Coronary artery (tissue), 2 donors: Measurements from ENCODE around the gene ETV1.

ENCODE experiments used
- DNase-seq: peaks from one replicate; pipeline ENCODE4 v3.0.0-alpha.2; 2017; ENCODE audit warnings: low spot score
- H3K27ac ChIP-seq, 2 donors: fragments of 200-600 bp; sonication (generic); one replicate each; pipeline ENCODE4 v1.5.1; 2016 to 2019
- H3K4me3 ChIP-seq: fragments of 200-600 bp; sonication (generic); 2 replicates; pipeline ENCODE4 v1.5.1; 2016; ENCODE audit warnings: mild to moderate bottlenecking, moderate library complexity
- CTCF ChIP-seq: fragments of 200-600 bp; sonication (generic); IDR thresholded peaks from one replicate; pipeline ENCODE4 v1.5.1; 2019; ENCODE audit warnings: antibody characterized with exemption

ETV1 gene

DNA sequence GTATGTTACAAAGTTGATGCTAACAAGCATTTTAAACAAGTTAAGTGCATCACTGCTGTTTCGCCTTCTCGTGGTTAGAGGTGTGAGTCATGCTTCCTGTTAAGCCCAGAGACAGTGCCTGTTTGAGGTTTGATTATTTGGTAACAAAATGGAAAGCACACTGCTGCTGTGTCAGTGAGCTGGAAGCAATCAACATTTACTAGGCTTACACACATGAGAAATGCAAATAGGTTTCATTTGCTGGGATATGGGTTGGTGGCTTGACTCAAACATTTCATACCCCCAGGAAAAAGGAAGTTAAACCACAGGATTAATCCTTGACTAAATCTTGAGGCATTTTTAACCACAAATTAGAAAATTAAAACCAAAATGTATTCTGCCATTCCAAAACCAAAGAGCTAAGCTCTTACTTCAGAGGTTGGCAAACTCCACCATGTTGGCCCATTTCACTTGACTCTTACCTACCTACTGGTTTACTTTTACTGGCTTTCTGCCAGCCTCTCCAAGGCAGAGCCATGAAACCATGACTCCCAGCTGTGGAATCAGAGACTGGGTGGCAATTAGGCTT, 139.2 kb downstream of the ETV1 start:
- Histone ChIP-seq H3K4me3 (no peak overlapping the region), H3K27ac (no peak overlapping the region)
- TF ChIP-seq CTCF, result no peak
- no peak for DNase-seq

GRCh38 chr7:13849163-13849892, 140.1 kb downstream of the ETV1 start:
- Histone ChIP-seq H3K27ac (no peak overlapping the region), H3K4me3 (no peak overlapping the region)
- DNase-seq, result no peak
- TF ChIP-seq CTCF, result no peak

DNA sequence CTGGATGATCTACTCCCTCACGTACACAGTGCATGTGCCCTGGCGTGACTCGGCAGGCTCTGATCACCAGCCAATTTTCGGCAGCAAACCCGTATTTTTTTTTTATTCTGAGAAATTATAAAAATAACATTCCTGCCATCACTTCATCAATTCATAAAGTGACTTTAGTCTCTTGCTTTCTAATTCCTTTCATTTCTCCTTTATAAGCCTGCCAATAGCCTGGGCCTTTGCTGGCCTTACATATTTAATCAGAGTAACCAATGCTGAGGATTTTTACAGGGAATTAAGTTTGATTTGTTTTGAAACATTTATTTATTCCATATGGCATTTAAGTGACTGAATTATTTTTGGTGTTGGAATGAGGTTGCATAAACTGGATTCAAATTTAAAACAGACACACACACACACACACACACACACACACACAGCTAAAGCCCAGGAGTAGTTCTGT, 140.8 kb downstream of the ETV1 start:
- no peak overlapping the region for H3K27ac ChIP-seq
- no peak overlapping the region for H3K4me3 ChIP-seq
- no peak for TF ChIP-seq CTCF
- DNase-seq, result no peak

DNA sequence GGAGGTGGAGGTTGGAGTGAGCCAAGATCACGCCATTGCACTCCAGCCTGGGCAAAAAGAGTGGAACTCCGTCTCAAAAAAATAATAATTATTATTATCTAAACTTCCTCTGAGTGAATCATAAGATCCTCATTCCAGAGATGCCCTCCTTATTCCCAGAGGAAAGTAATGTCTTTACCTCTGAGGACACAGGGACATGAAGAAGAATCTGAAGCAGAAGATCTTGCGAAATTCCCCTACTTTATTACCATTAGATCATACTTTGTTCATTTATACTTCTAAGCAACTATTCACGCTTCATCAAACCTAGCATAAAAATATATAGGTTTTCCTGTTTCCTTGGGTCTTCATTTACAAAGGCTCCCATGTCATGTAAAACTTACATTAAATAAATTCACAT, 143.1 kb downstream of the ETV1 start:
- no peak overlapping the region for H3K27ac ChIP-seq
- TF ChIP-seq CTCF, result no peak
- H3K4me3 ChIP-seq, result no peak overlapping the region
- DNase-seq, result no peak

GRCh38 chr7:13845601-13846000, 143.9 kb downstream of the ETV1 start:
- DNase-seq, result no peak
- Histone ChIP-seq H3K27ac (no peak overlapping the region), H3K4me3 (no peak overlapping the region)
- no peak for TF ChIP-seq CTCF

DNA sequence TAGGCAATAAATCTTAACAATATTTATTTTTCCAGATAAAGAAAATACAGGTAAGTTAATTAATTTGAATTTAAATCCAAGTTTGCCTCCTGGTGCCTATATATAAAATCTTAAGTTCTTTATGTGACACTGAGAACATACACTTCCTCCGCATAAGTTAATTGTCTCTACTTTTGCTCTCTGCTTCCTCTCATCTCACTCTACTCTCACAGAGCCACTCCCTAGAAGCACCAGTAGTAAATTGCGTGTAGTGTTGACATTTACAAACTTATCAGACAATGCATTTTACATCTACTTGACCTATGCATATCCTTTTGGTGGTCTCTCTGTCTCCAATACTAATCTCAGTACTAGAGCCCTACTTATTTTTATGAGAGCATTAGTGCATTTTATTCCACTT, 144.5 kb downstream of the ETV1 start:
- no peak for DNase-seq
- H3K27ac ChIP-seq, result no peak overlapping the region
- H3K4me3 ChIP-seq, result no peak overlapping the region
- TF ChIP-seq CTCF, result no peak

- Histone ChIP-seq H3K27ac (no peak overlapping the region), H3K4me3 (no peak overlapping the region)
- no peak for TF ChIP-seq CTCF
- DNase-seq, result no peak
Measured at GRCh38 chr7:13841284-13841683, 148.2 kb downstream of the ETV1 start.
